ENCODE results near the gene POLA2.

Gene POLA2

DNA sequence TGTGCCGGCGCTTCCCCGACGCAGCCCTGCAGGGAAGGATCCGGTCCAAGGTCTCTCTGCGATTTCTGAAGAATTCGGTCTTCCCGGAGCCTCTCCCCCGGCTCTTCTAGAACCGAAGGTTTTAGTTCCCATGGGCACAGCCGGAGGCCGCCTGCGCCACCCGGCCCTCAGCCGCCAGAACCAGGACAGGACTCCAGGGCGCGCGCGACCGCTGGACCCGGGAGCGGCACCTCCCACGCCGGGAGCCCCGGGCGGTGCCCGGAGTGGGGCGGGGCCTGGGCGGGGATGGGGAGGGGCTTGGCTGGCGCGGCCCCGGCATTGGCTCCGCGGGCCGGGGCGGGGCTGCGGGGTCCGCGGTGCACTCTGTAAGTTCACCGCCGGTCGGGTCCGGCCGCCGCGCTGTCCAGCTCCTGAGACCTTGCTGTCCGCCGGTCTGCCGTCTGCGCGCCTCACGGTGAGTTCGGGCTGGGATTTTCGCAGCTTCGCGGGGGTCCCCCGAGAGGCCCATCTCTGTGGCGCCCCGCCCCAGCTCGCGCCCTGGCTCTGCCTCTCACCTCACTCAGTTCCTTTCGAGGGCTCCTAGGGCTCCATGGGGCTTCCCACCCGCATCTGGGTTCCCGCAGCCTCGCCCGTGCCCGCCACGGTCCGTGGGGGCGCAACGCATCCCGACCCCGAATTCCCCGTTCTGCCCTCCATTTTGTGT, 52.9 kb downstream of the POLA2 start, which contains the start of gene CDC42EP2:
CDC42EP2 (plus strand) TSS at position 366 of the 703 bp plus-strand sequence. CDS start 6,033 bp downstream, outside the sequence.
- peaks cover 27 to 76% (median 71%) of the 10 kb centered on the region in 5 donors for H3K4me1 ChIP-seq (ENCODE audit: control insufficient read depth in 5 of 5, insufficient read depth in 5 of 5, low read length in 5 of 5)
- peak within 1 kb of the TSS; percentile 82 to 94 (median 89) for H3K9ac ChIP-seq (ENCODE audit: low read length in 5 of 5)
- H3K4me3 ChIP-seq (ENCODE audit: low read depth in 1 of 5, low read length in 5 of 5), result peak within 1 kb of the TSS; percentile 86 to 96 (median 89)
- H3K27ac ChIP-seq (ENCODE audit: low read depth, low read length), result peak within 1 kb of the TSS; percentile 96
- no peaks in the 10 kb centered on the region for H3K27me3 ChIP-seq (ENCODE audit: control insufficient read depth in 5 of 5, insufficient read depth in 4 of 5, low read length in 5 of 5)
- H3K36me3 ChIP-seq (ENCODE audit: control insufficient read depth in 5 of 5, insufficient read depth in 5 of 5, low read length in 5 of 5), result peaks cover 0 to 3% (median 1%) of the 10 kb centered on the region in 5 donors
- H3K9me3 ChIP-seq (ENCODE audit: control insufficient read depth in 5 of 5, low read length in 5 of 5), result no peaks in the 10 kb centered on the region

- no peaks in the 10 kb centered on the region for H3K9me3 ChIP-seq (ENCODE audit: control insufficient read depth in 5 of 5, low read length in 5 of 5)
- H3K27me3 ChIP-seq (ENCODE audit: control insufficient read depth in 5 of 5, insufficient read depth in 4 of 5, low read length in 5 of 5), result no peaks in the 10 kb centered on the region
- H3K36me3 ChIP-seq (ENCODE audit: control insufficient read depth in 5 of 5, insufficient read depth in 5 of 5, low read length in 5 of 5), result peaks cover 0 to 6% (median 5%) of the 10 kb centered on the region in 5 donors
- H3K4me3 ChIP-seq (ENCODE audit: low read depth in 1 of 5, low read length in 5 of 5), result peak overlapping the region; percentile 86 to 96 (median 89)
- H3K27ac ChIP-seq (ENCODE audit: low read depth, low read length), result peak overlapping the region; percentile 96
- H3K4me1 ChIP-seq (ENCODE audit: control insufficient read depth in 5 of 5, insufficient read depth in 5 of 5, low read length in 5 of 5), result peaks cover 27 to 76% (median 68%) of the 10 kb centered on the region in 5 donors
- peak overlapping the region; percentile 82 to 94 (median 89) for H3K9ac ChIP-seq (ENCODE audit: low read length in 5 of 5)
These were observed 53.6 kb downstream of the POLA2 start for GRCh38 chr11:65315204-65315865.

- Histone ChIP-seq H3K36me3 (ENCODE audit: control insufficient read depth in 5 of 5, insufficient read depth in 5 of 5, low read length in 5 of 5) (peaks cover 0 to 11% (median 10%) of the 10 kb centered on the region in 5 donors), H3K4me3 (ENCODE audit: low read depth in 1 of 5, low read length in 5 of 5) (peak overlapping the region; percentile 86 to 96 (median 89)), H3K4me1 (ENCODE audit: control insufficient read depth in 5 of 5, insufficient read depth in 5 of 5, low read length in 5 of 5) (peaks cover 22 to 76% (median 68%) of the 10 kb centered on the region in 5 donors), H3K9ac (ENCODE audit: low read length in 5 of 5) (peak overlapping the region; percentile 82 to 94 (median 89)), H3K27ac (ENCODE audit: low read depth, low read length) (peak overlapping the region; percentile 96), H3K9me3 (ENCODE audit: control insufficient read depth in 5 of 5, low read length in 5 of 5) (no peaks in the 10 kb centered on the region), H3K27me3 (ENCODE audit: control insufficient read depth in 5 of 5, insufficient read depth in 4 of 5, low read length in 5 of 5) (no peaks in the 10 kb centered on the region)
These were observed 54.1 kb downstream of the POLA2 start for GRCh38 chr11:65315866-65316226.

DNA sequence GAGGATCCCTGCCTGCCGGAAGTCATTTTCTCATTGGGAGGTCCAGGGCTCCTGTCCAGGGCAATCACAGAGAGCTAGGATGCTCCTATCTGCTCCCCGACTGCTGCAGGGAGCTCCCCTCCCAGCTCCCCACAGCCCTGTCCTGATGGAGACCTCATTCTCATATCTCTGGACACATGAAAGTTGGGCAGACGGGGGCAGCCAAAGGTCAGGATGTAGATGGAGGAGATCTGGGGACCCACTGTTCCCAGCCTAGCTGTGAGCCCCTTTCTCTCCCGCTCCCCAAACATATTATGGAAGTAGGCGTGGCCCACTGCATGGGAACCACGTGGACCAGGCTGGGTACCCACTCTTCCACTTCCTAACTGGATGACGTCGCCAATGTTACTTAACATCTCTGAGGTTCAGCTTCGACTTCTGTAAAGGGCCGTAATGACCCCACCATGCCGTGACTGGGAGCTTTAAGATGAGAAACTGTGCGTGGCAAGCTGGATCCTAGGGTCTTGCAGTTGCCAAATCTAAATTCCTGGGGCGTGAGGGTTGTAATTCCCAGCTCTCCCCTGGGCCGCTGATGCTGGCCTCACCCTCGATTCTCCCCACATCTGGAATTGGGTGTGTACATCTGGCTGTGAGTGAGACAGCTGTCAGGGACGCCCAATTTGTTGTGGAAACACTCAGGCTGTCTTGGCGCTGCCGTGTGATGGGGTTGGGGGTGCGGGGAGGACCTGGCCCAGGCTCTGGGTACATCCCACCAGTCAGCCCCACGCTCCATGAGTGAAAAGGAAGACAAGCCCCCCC, 54.7 kb downstream of the POLA2 start:
- peaks cover 0 to 17% (median 16%) of the 10 kb centered on the region in 5 donors for H3K36me3 ChIP-seq (ENCODE audit: control insufficient read depth in 5 of 5, insufficient read depth in 5 of 5, low read length in 5 of 5)
- H3K4me1 ChIP-seq (ENCODE audit: control insufficient read depth in 5 of 5, insufficient read depth in 5 of 5, low read length in 5 of 5), result peaks cover 17 to 76% (median 68%) of the 10 kb centered on the region in 5 donors
- peak overlapping the region; percentile 96 for H3K27ac ChIP-seq (ENCODE audit: low read depth, low read length)

DNA sequence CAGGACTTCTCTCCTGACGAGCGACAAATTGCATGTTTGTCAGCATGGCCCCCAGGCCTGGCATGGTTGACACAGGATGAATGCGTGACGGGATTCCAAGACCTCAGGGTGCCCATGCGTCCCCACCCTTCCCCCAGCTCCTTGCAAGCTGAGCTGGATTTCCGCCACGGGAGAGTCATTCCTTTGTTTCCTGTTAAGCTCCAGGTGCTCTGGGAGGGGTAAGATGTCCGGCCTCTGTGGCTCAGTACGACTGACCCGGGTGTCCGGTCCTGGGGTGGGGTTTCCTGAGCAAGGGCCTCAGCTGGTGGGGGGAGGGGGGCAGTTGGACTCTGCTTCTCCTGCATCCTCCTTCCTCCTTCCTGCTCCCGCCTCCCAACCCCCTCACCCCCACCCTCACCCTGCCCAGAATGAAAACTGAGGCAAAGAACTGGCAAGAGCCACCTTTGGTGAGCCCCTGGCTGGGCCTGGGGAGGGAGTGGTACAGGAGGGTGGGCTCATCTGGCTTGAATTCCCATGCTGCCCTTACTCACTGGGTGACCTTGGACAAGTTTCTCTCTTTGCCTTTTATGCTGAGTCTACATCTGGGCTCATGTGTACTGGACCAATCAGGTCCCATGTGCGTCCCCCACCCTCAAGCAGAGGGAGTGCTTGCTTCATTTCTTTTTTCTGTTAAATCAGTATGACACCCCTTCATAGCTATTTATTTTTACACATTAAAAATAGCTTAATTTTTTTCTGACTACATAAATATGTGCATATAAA, 55.4 kb downstream of the POLA2 start:
- Histone ChIP-seq H3K4me1 (ENCODE audit: control insufficient read depth in 5 of 5, insufficient read depth in 5 of 5, low read length in 5 of 5) (peaks cover 19 to 77% (median 74%) of the 10 kb centered on the region in 5 donors), H3K36me3 (ENCODE audit: control insufficient read depth in 5 of 5, insufficient read depth in 5 of 5, low read length in 5 of 5) (peaks cover 0 to 25% (median 24%) of the 10 kb centered on the region in 5 donors), H3K4me3 (ENCODE audit: low read depth in 1 of 5, low read length in 5 of 5) (peak overlapping the region; percentile 86 to 96 (median 89)), H3K9ac (ENCODE audit: low read length in 5 of 5) (peak overlapping the region; percentile 25 to 89 (median 82)), H3K27me3 (ENCODE audit: control insufficient read depth in 5 of 5, insufficient read depth in 4 of 5, low read length in 5 of 5) (no peaks in the 10 kb centered on the region), H3K27ac (ENCODE audit: low read depth, low read length) (peak overlapping the region; percentile 96), H3K9me3 (ENCODE audit: control insufficient read depth in 5 of 5, low read length in 5 of 5) (no peaks in the 10 kb centered on the region)

More for the DNA sequence above, 54.7 kb downstream of the POLA2 start:
- peak overlapping the region; percentile 86 to 96 (median 89) for H3K4me3 ChIP-seq (ENCODE audit: low read depth in 1 of 5, low read length in 5 of 5)
- no peaks in the 10 kb centered on the region for H3K27me3 ChIP-seq (ENCODE audit: control insufficient read depth in 5 of 5, insufficient read depth in 4 of 5, low read length in 5 of 5)
- peak overlapping the region; percentile 82 to 94 (median 89) for H3K9ac ChIP-seq (ENCODE audit: low read length in 5 of 5)
- no peaks in the 10 kb centered on the region for H3K9me3 ChIP-seq (ENCODE audit: control insufficient read depth in 5 of 5, low read length in 5 of 5)

GRCh38 chr11:65320386-65321075, 58.8 kb downstream of the POLA2 start:
- Histone ChIP-seq H3K9ac (ENCODE audit: low read length in 5 of 5) (no peak overlapping the region), H3K36me3 (ENCODE audit: control insufficient read depth in 5 of 5, insufficient read depth in 5 of 5, low read length in 5 of 5) (peaks cover 0 to 31% (median 29%) of the 10 kb centered on the region in 5 donors), H3K4me1 (ENCODE audit: control insufficient read depth in 5 of 5, insufficient read depth in 5 of 5, low read length in 5 of 5) (peaks cover 16 to 67% (median 56%) of the 10 kb centered on the region in 5 donors), H3K9me3 (ENCODE audit: control insufficient read depth in 5 of 5, low read length in 5 of 5) (no peaks in the 10 kb centered on the region), H3K27ac (ENCODE audit: low read depth, low read length) (no peak overlapping the region), H3K27me3 (ENCODE audit: control insufficient read depth in 5 of 5, insufficient read depth in 4 of 5, low read length in 5 of 5) (no peaks in the 10 kb centered on the region), H3K4me3 (ENCODE audit: low read depth in 1 of 5, low read length in 5 of 5) (no peak overlapping the region)

DNA sequence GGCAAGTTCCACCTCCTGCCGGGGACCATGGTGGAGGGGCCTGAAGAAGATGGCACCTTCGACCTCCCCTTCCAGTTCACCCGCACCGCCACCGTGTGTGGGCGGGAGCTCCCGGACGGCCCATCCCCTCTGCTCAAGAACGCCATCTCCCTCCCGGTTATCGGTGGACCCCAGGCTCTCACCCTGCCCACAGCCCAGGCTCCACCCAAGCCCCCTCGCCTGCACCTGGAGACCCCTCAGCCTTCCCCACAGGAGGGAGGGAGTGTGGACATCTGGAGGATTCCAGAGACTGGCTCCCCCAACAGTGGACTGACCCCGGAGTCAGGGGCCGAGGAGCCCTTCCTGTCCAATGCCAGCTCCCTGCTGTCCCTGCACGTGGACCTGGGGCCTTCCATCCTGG, 59.3 kb downstream of the POLA2 start:
- Histone ChIP-seq H3K9me3 (ENCODE audit: control insufficient read depth in 5 of 5, low read length in 5 of 5) (no peaks in the 10 kb centered on the region), H3K4me1 (ENCODE audit: control insufficient read depth in 5 of 5, insufficient read depth in 5 of 5, low read length in 5 of 5) (peaks cover 14 to 61% (median 51%) of the 10 kb centered on the region in 5 donors), H3K9ac (ENCODE audit: low read length in 5 of 5) (no peak overlapping the region), H3K4me3 (ENCODE audit: low read depth in 1 of 5, low read length in 5 of 5) (no peak overlapping the region), H3K36me3 (ENCODE audit: control insufficient read depth in 5 of 5, insufficient read depth in 5 of 5, low read length in 5 of 5) (peaks cover 0 to 31% (median 29%) of the 10 kb centered on the region in 5 donors), H3K27ac (ENCODE audit: low read depth, low read length) (peak overlapping the region; percentile 30), H3K27me3 (ENCODE audit: control insufficient read depth in 5 of 5, insufficient read depth in 4 of 5, low read length in 5 of 5) (no peaks in the 10 kb centered on the region)

DNA sequence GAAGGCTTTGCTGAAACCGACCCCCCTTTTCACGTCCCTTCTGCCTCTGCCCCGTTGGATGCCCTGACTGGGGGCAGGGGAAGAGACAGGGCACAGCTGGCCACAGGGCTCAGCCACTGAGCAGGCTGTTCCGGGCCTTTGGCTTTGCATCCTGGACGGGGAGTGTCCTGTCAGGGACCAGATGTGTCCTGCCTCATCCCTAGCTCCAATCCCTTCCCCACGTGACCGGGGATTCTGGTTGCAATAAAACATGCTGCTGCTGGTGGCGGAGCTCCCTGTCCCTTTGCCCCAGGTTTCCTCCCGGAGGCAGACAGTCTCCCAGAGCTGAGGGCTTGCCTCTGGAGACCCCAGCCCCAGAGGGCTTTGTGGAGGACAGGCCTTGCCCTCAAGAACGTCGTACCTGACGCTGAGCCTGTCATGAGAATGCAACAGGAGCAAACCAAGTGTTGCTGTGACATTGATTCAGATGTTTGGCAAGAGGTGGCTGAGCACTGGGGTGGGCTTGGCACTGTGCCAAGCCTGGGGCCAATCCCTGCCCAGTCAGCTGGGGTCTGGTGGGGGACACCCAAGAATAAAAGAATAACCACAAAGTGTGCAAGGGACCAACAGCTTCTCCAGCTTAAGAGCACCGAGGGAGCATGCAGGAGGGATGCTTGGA, 60.2 kb downstream of the POLA2 start:
- Histone ChIP-seq H3K27ac (ENCODE audit: low read depth, low read length) (peak overlapping the region; percentile 30), H3K4me1 (ENCODE audit: control insufficient read depth in 5 of 5, insufficient read depth in 5 of 5, low read length in 5 of 5) (peaks cover 9 to 53% (median 42%) of the 10 kb centered on the region in 5 donors), H3K36me3 (ENCODE audit: control insufficient read depth in 5 of 5, insufficient read depth in 5 of 5, low read length in 5 of 5) (peaks cover 0 to 31% (median 29%) of the 10 kb centered on the region in 5 donors)

More for the DNA sequence above, 60.2 kb downstream of the POLA2 start:
- H3K4me3 ChIP-seq (ENCODE audit: low read depth in 1 of 5, low read length in 5 of 5), result peak overlapping the region in 1 of 5 donors; percentile 30
- H3K9me3 ChIP-seq (ENCODE audit: control insufficient read depth in 5 of 5, low read length in 5 of 5), result no peaks in the 10 kb centered on the region
- no peak overlapping the region for H3K9ac ChIP-seq (ENCODE audit: low read length in 5 of 5)
- no peaks in the 10 kb centered on the region for H3K27me3 ChIP-seq (ENCODE audit: control insufficient read depth in 5 of 5, insufficient read depth in 4 of 5, low read length in 5 of 5)

Data from subcutaneous abdominal adipose tissue (tissue), 5 donors.